ENCODE data around the gene SGSH.

Gene SGSH

GRCh38 chr17:80227666-80228065, 7.5 kb upstream of the SGSH start:
- no peak for DNase-seq (ENCODE audit: low read depth in 1 of 2, low spot score in 1 of 2)

GRCh38 chr17:80227156-80227555, 7.0 kb upstream of the SGSH start:
- no peak for DNase-seq (ENCODE audit: low read depth in 1 of 2, low spot score in 1 of 2)

GRCh38 chr17:80225230-80225629, 5.1 kb upstream of the SGSH start:
- DNase-seq (ENCODE audit: low read depth in 1 of 2, low spot score in 1 of 2), result no peak

- DNase-seq (ENCODE audit: low read depth in 1 of 2, low spot score in 1 of 2), result no peak
These were observed 4.5 kb upstream of the SGSH start for GRCh38 chr17:80224683-80225082.

GRCh38 chr17:80223838-80224497, 3.8 kb upstream of the SGSH start:
- DNase-seq (ENCODE audit: low read depth in 1 of 2, low spot score in 1 of 2), result no peak

- DNase-seq (ENCODE audit: low read depth in 1 of 2, low spot score in 1 of 2), result no peak
These were observed 3.1 kb upstream of the SGSH start for GRCh38 chr17:80223142-80223815.

GRCh38 chr17:80222376-80223141, 2.4 kb upstream of the SGSH start:
- no peak for DNase-seq (ENCODE audit: low read depth in 1 of 2, low spot score in 1 of 2)

- DNase-seq (ENCODE audit: low read depth in 1 of 2, low spot score in 1 of 2), result no peak
These were observed 1.4 kb upstream of the SGSH start for GRCh38 chr17:80221351-80222105.

- no peak for DNase-seq (ENCODE audit: low read depth in 1 of 2, low spot score in 1 of 2)
These were observed 643 bp upstream of the SGSH start for GRCh38 chr17:80220736-80221215.

- no peak for DNase-seq (ENCODE audit: low read depth in 1 of 2, low spot score in 1 of 2)
These were observed 425 bp downstream of the SGSH start for GRCh38 chr17:80219763-80220053.

- DNase-seq (ENCODE audit: low read depth in 1 of 2, low spot score in 1 of 2), result peak; percentile 86 to 89
These were observed 945 bp downstream of the SGSH start for GRCh38 chr17:80219013-80219762.

- no peak for DNase-seq (ENCODE audit: low read depth in 1 of 2, low spot score in 1 of 2)
These were observed 1.7 kb downstream of the SGSH start for GRCh38 chr17:80218391-80218790.

GRCh38 chr17:80217703-80218362, 2.3 kb downstream of the SGSH start:
- no peak for DNase-seq (ENCODE audit: low read depth in 1 of 2, low spot score in 1 of 2)

GRCh38 chr17:80216473-80217456, 3.4 kb downstream of the SGSH start:
- DNase-seq (ENCODE audit: low read depth in 1 of 2, low spot score in 1 of 2), result no peak

- no peak for DNase-seq (ENCODE audit: low read depth in 1 of 2, low spot score in 1 of 2)
These were observed 5.3 kb downstream of the SGSH start for GRCh38 chr17:80214878-80215210.

GRCh38 chr17:80214012-80214877, 5.9 kb downstream of the SGSH start:
- DNase-seq (ENCODE audit: low read depth in 1 of 2, low spot score in 1 of 2), result no peak

- no peak for DNase-seq (ENCODE audit: low read depth in 1 of 2, low spot score in 1 of 2)
These were observed 6.5 kb downstream of the SGSH start for GRCh38 chr17:80213643-80213975.

- DNase-seq (ENCODE audit: low read depth in 1 of 2, low spot score in 1 of 2), result no peak
These were observed 7.0 kb downstream of the SGSH start for GRCh38 chr17:80212962-80213642.

All from stimulated activated CD4-positive, alpha-beta T cell treated with anti-CD3 and anti-CD28 coated beads, Interleukin-15, amount 100 ng/mL, for 1 hour (primary cell).